B cell (primary cell): ENCODE data around the gene PINK1. TPM values are rescaled to one million over a fixed set of nuclear protein-coding genes. Genes with fewer than 3 reads are reported as not detected.

Source experiments
- ATAC-seq: fragments of 200-7000 bp; cut with Tn5 transposase; one replicate; pipeline ENCODE4 v1.10.0; 2021; ENCODE audit warnings: low read depth, mild to moderate bottlenecking, moderate number of reproducible peaks, moderate library complexity
- CTCF ChIA-PET: fragments of 350-600 bp; sonication (Branson Sonifier 250); formaldehyde crosslinking; loops from one replicate; lab custom pipeline; 2021; ENCODE audit warnings: antibody characterized with exemption, inconsistent platforms; lab: Charles Lee
- POLR2A ChIA-PET: fragments of 350-600 bp; sonication (Branson Sonifier 250); formaldehyde crosslinking; loops from one replicate; lab custom pipeline; 2021; ENCODE audit warnings: antibody characterized with exemption; lab: Charles Lee
- DNase-seq: peaks from one replicate; pipeline ENCODE4 v3.0.0; 2013
- H2AFZ ChIP-seq: 2 replicates; pipeline ENCODE4 v1.6.1; 2012; ENCODE audit warnings: mild to moderate bottlenecking, low read depth, low read length; ENCODE audit not compliant: insufficient read depth, poor library complexity, severe bottlenecking
- H3K27ac ChIP-seq, 2 donors: 1 replicate in 1 of 2; 2 replicates in 1 of 2; pipeline ENCODE4 v1.5.1; 2012 to 2013; ENCODE audit warnings: low read length in 2 of 2, mild to moderate bottlenecking in 2 of 2, moderate library complexity in 1 of 2
- H3K27me3 ChIP-seq, 4 experiments: fragments of 200-600 bp in 1 of 4; sonication (generic) in 1 of 4; replicated peaks in 1 of 4; 1 replicate in 2 of 4; 2 replicates in 2 of 4; pipeline versions ENCODE4 v1.6.1 to v1.7.0; 2013 to 2016; ENCODE audit warnings: low read length in 3 of 4, mild to moderate bottlenecking in 2 of 4, mixed read lengths in 1 of 4, moderate library complexity in 1 of 4; ENCODE audit not compliant: insufficient read depth in 4 of 4, control insufficient read depth in 3 of 4; ENCODE audit errors: control extremely low read depth in 1 of 4
- H3K36me3 ChIP-seq, 2 experiments: replicated peaks in 1 of 2; 1 replicate in 1 of 2; 2 replicates in 1 of 2; pipeline versions ENCODE4 v1.6.1 to v1.7.1; 2013; ENCODE audit warnings: low read length in 1 of 2; ENCODE audit not compliant: insufficient read depth in 2 of 2, control insufficient read depth in 1 of 2; ENCODE audit errors: control extremely low read depth in 1 of 2, extremely low read depth in 1 of 2
- H3K4me1 ChIP-seq, 2 donors: fragments of 200-600 bp in 1 of 2; sonication (generic) in 1 of 2; 1 replicate in 1 of 2; 2 replicates in 1 of 2; pipeline versions ENCODE4 v1.5.1 to v1.6.1; 2013 to 2017; ENCODE audit warnings: low read length in 2 of 2; ENCODE audit not compliant: control insufficient read depth in 2 of 2, insufficient read depth in 2 of 2
- H3K4me2 ChIP-seq: replicated peaks from 2 replicates; pipeline ENCODE3; 2012; ENCODE audit warnings: mild to moderate bottlenecking, low read depth, low read length; ENCODE audit not compliant: poor library complexity, severe bottlenecking
- H3K4me3 ChIP-seq, 5 experiments: fragments of 200-600 bp in 1 of 5; sonication (generic) in 1 of 5; 1 replicate in 3 of 5; 2 replicates in 2 of 5; pipeline versions ENCODE4 v1.5.1 to v1.7.0; 2011 to 2016; ENCODE audit warnings: low read length in 4 of 5, mild to moderate bottlenecking in 4 of 5, low read depth in 2 of 5, control low read depth in 1 of 5, moderate library complexity in 1 of 5; ENCODE audit not compliant: insufficient read depth in 1 of 5; ENCODE audit errors: control extremely low read depth in 1 of 5, extremely low read depth in 1 of 5
- H3K79me2 ChIP-seq: fragments of 200-600 bp; sonication (generic); one replicate; pipeline ENCODE4 v1.6.0; 2016; ENCODE audit warnings: low read length; ENCODE audit not compliant: control insufficient read depth, insufficient read depth
- H3K9ac ChIP-seq: fragments of 200-600 bp; sonication (generic); 2 replicates; pipeline ENCODE4 v1.6.1; 2017; ENCODE audit warnings: mild to moderate bottlenecking, low read length, moderate library complexity
- H3K9me3 ChIP-seq, 3 donors: one replicate each; pipeline versions ENCODE4 v1.6.1 to v1.7.1; 2013; ENCODE audit warnings: low read length in 2 of 3; ENCODE audit not compliant: control insufficient read depth in 2 of 3, insufficient read depth in 1 of 3; ENCODE audit errors: control extremely low read depth in 1 of 3
- H4K20me1 ChIP-seq: 2 replicates; pipeline ENCODE4 v1.6.0; 2012; ENCODE audit warnings: mild to moderate bottlenecking, low read length; ENCODE audit not compliant: insufficient read depth, control insufficient read depth, poor library complexity, severe bottlenecking
- H3K27ac Mint-ChIP-seq: one replicate; pipeline ENCODE4 v1.8.0; 2021; ENCODE audit warnings: mixed read lengths
- H3K27me3 Mint-ChIP-seq: one replicate; pipeline ENCODE4 v1.8.0; 2021; ENCODE audit warnings: mixed read lengths
- H3K4me1 Mint-ChIP-seq: one replicate; pipeline ENCODE4 v1.8.0; 2021; ENCODE audit warnings: mixed read lengths
- H3K4me3 Mint-ChIP-seq: one replicate; pipeline ENCODE4 v1.8.0; 2021; ENCODE audit warnings: mixed read lengths
- H3K9me3 Mint-ChIP-seq: one replicate; pipeline ENCODE4 v1.8.0; 2022; ENCODE audit warnings: mixed read lengths; ENCODE audit not compliant: insufficient read depth
- CTCF ChIP-seq: fragments of 200-600 bp; IDR thresholded peaks from one replicate; pipeline ENCODE4 v1.8.0; 2022; ENCODE audit warnings: antibody characterized with exemption, mild to moderate bottlenecking
- EZH2 ChIP-seq: IDR thresholded peaks from 2 replicates; pipeline ENCODE4 v1.6.1; 2012; ENCODE audit warnings: borderline replicate concordance, low read depth, mild to moderate bottlenecking, moderate library complexity, low read length; ENCODE audit not compliant: insufficient read depth, poor library complexity, severe bottlenecking
- WGBS: methylation state at CpG from one replicate; pipeline ENCODE4 v1.1.5; 2013; ENCODE audit warnings: missing lambda C conversion rate; ENCODE audit not compliant: insufficient coverage; 5-methylcytosine and 5-hydroxymethylcytosine counted together
- intact Hi-C: fragments of 100-400 bp; cut with micrococcal nuclease; formaldehyde crosslinking; loops from one replicate; pipeline ENCODE4 v1.10.0; 2022
- polyA plus RNA-seq: library from polyadenylated mRNA; depleted of rRNA; stranded (reverse); fragments of >200 nt; gene quantifications from 2 replicates; pipeline ENCODE4 v1.2.3, GENCODE V29; 2012
- total RNA-seq, 2 donors: library from RNA; stranded (reverse); fragments of 120-200 nt in 1 of 2; gene quantifications; 1 replicate in 1 of 2; 2 replicates in 1 of 2; pipeline versions ENCODE4 v1.2.3 to v1.2.4, GENCODE V29; 2013 to 2022

PINK1 gene
- total and polyA plus RNA-seq, 2 donors (not counting 1 experiment from before 2014, with no cell fraction given): 5.8 to 14.3 TPM

- ATAC-seq (no peak), DNase-seq (no peak)
- Histone ChIP-seq H3K79me2 (peaks cover 19% of the 10 kb centered on the region), H3K9ac (no peak overlapping the region), H3K27ac (no peak overlapping the region), H3K27me3 (no peaks in the 10 kb centered on the region), H3K4me3 (no peak overlapping the region), H3K9me3 (no peaks in the 10 kb centered on the region), H3K4me1 (no peaks in the 10 kb centered on the region), H3K4me2 (no peak overlapping the region), H4K20me1 (peaks cover 25% of the 10 kb centered on the region), H3K36me3 (peaks cover 3 to 85% of the 10 kb centered on the region in 2 experiments), H2AFZ (no peak overlapping the region)
- intact Hi-C loops: no loop called here
- H3K4me1 Mint-ChIP-seq: peaks cover 6% of the 10 kb centered on the region
- no peaks in the 10 kb centered on the region for H3K9me3 Mint-ChIP-seq
- ChIA-PET CTCF (interaction anchor here (0.6 to 1.6 kb wide), 4 partner anchors 15 to 21 kb away, joined by 3 to 4 read pairs (median 4); partner anchors contain the start of gene PINK1), POLR2A (no interaction called here)
- TF ChIP-seq EZH2: no peak
- TF ChIP-seq CTCF: no peak
- no peaks in the 10 kb centered on the region for H3K27me3 Mint-ChIP-seq
- no peak overlapping the region for H3K27ac Mint-ChIP-seq
- no peak overlapping the region for H3K4me3 Mint-ChIP-seq
- WGBS: 95% methylated on average over 16 of the region's 20 CpGs
Observed at GRCh38 chr1:20654104-20654690, 20.9 kb downstream of the PINK1 start.

GRCh38 chr1:20657024-20657423, 23.8 kb downstream of the PINK1 start:
- CTCF ChIA-PET: no interaction called here
- Histone ChIP-seq H3K4me1 (peaks cover 16 to 17% of the 10 kb centered on the region in 2 donors), H2AFZ (no peak overlapping the region), H4K20me1 (peaks cover 29% of the 10 kb centered on the region), H3K79me2 (peaks cover 44% of the 10 kb centered on the region), H3K4me3 (no peak overlapping the region), H3K9ac (no peak overlapping the region), H3K4me2 (no peak overlapping the region), H3K27ac (no peak overlapping the region), H3K27me3 (no peaks in the 10 kb centered on the region), H3K9me3 (no peaks in the 10 kb centered on the region), H3K36me3 (peaks cover 3 to 69% of the 10 kb centered on the region in 2 experiments)
- Mint-ChIP-seq H3K4me3 (no peak overlapping the region), H3K9me3 (no peaks in the 10 kb centered on the region), H3K27ac (no peak overlapping the region), H3K4me1 (peaks cover 30% of the 10 kb centered on the region), H3K27me3 (no peaks in the 10 kb centered on the region)
- TF ChIP-seq CTCF (no peak), EZH2 (no peak)
- ATAC-seq (no peak), DNase-seq (no peak)
- POLR2A ChIA-PET: no interaction called here
- intact Hi-C loops: no loop called here
- WGBS: 98% methylated on average over 12 of the region's 12 CpGs
